Stromal cell of bone marrow (primary cell): Measurements from ENCODE around the gene TAGLN2.

ENCODE experiments used
- DNase-seq: peaks from one replicate; pipeline ENCODE4 v3.0.0-alpha.2; 2012; ENCODE audit warnings: low read depth

TAGLN2 gene

DNA sequence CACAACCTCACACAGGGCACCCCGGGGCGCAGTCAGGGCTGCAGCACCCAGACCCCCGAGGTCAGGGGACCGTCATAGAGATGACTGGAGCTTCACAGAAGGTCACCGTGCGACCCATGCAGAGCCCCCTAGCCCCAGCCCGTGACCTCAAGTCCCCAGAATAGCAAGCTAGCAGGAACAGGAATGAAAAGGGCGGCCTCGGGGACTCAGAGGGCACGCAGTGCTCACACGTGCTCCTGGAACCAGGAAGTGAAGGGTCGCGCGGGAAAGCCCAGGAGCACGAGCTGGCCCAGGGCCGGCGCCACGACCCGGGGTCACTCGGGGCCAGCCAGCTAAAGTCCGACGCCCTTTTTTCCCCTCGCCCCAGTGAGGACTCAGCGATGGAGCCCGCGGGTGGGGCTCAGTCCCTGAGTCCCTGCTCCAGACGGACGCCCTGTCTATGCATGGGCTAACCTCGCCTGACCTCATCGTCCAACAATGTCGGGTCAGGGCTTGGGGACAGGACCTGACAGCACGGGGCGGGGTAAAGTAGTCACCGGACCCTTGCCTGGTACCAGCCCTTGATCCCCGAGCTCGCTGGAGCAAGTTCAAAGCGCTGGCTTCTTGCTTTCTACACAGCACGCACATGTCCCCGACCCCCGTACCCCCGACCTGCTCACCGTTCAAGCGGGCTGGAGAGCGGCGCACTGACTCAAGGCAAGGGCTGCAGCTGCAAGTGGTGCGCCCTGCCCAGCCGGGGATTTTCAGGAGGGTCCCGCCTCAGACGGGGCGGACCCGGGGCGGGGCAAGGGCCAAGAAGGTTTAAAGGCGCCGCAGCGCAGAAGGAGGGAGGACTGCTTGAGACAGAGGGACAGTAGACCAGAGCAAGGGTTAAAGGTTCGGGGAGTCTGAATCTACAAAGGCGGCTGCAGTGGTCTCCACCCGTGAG is at the start of gene TAGLN2:
Gene TAGLN2, minus strand, starts transcription at position 717 of the 928 bp plus-strand sequence. CDS start 4,998 bp downstream, outside the sequence.
- DNase-seq = peak; percentile 83

DNA sequence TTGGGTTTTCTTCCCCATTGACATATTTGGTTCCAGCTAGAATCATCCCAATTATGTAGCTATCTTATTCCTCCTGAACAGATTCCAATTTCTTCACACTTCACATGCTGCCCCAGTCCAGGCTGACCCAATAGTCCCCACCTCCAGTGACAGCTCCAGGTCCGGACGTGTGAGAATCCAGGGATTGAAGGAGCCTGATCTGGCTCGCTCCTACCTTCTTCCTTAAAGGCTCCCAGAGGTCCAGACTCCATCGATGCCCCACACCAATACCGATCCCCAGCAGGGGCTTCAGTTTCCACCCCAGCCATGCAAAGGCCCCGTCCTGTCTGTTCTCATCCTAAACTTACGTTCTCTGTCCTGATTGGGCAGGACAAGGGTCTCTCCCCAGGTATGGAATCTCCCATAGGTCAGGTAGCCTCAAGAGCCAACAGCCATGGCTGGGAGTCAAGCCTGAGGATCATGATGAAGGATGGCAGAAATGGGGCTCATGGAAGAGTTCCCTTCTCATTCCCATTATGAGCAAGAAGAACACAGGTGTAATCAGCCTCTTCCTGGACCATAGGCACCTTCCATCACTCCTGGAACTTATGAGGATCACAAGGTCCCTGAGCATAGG is 49.2 kb upstream of the TAGLN2 start:
- DNase-seq = no peak

DNA sequence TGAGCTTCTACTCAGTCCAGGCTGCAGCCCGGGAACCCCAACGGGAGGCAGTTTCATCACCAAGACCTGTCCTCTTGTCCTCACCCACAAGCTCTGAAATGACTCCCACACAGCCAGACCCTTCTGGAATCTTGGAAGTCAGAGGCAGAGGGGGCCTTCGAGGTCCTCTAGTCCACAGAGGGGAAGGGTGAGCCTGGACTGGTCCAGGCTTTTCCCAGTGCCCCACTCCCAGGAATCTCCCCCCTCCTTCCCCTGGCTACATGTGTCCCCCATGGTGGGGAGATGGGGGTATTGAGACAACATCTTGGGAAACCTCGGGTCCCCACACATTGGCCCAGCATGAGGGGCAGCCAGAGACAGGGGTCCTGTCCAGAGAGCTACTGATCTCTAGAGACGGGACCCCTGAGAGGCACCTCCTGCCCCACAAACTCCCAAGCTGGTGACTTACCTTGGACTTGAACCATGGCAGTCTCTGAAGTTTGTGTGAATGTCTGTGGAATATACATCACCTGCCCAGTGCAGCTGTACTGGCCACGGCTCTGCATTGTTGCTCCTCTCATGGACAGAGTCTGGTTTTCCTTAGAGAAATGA is 48.1 kb upstream of the TAGLN2 start:
- no peak for DNase-seq

DNA sequence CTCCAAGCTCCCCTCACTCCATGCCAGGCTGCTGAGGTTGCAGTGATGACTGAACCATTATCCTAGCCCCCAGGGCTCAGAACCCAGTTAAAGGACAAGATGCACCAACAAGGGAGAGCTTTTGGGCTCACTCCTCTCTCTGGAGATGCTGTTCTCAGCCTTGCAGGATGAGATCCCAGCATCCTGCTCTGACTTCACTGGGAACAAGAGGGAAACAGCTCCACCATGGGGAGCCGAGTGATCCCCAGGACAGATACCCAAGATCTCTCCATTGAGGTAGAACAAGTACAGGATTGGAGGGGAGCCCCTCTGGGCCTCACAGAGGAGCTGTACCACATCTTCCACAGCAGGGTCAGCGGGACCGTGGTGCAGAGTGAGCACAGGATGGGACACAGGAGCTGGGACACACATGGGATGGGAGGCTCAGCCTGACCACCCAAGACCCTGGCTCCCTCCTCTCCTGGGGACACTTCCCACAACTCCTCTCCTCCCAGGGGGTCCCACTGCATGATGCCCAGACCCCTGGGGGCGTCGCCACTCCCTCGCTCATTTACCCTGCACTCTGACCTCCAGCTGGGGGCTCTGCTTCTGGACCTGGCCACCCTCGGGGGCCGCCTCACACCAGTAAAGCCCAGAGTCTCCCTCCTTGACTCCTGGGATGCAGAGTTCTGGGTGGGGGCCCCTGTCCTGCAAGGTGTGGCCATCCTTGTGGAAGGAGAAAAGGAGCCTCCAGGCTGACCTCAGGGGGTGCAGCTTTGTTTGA is 47.3 kb upstream of the TAGLN2 start:
- no peak for DNase-seq

DNA sequence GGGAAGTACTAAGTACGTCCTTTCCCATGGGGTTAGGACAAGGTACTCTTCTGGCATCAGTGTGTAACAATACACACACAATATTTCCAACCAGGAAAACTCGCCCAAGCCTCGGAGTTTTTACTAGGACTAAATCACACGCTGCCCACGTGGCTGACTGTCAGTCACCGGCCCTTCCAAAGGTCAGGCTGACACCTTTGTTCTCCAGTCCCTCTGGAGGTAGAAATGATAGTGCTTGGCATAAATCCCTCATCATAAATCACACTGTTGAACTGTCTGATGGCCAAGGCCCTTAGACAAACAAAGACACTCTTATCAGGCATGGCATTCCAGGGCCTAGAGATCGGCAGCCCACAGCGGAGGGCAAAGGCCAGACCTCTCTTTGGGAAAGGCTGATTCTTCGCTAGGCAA is 45.6 kb upstream of the TAGLN2 start:
- no peak for DNase-seq

DNA sequence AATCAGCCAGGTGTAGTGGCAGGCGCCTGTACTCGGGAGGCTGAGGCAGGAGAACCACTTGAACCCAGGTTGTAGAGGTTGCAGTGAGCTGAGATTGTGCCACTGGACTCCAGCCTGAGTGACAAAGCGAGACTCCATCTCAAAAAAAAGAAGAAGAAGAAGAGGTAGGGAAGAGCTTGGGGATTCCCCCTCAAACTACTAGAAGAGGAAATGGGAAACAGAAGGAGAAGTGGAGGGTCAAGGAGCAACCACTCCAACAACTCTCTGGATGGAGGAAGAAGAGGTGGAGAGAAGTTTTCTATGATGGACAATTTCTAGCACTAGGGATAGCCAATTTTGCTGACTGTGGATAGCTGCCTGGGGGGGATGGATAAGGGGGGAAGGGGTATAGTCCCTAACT is 43.6 kb upstream of the TAGLN2 start:
- no peak for DNase-seq

DNA sequence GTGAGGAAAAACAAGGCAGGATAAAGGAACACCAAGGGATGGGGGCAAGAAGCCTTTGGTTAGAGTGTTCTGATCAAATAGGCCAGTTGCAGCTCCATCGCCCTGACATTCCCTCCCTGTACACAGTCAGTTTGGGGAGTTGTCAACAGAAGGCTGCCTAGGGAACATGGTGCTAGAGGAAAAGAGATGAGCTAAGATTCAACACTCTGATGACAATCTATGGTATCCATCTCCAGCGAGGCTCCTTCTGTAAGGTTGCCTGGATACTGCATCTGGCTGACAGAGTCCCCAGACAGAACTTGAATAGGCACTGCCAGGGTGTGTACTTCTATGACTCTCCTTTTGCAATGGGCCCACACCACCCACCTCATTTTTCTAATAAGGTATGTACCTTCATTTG is 40.0 kb upstream of the TAGLN2 start:
- no peak for DNase-seq

DNA sequence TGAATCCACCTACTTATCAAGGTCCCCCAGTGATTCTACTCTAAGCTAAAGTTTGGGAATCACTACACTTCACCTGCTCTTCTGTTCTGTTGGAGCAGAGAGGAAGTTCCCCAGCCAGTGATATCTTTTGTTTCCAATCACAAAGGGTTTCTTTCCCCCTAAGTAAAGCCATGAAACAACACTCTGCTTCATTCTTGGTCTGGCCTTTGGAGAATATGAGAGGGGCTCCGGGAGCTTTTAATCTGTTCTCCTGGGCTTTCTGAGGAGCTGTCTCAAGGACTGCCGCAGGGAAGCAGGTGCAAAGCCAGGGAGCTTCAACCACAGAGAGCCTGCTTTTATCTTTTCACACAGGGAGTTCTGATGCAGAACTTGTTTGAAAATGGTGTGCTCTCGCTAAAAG is 38.8 kb upstream of the TAGLN2 start:
- no peak for DNase-seq

DNA sequence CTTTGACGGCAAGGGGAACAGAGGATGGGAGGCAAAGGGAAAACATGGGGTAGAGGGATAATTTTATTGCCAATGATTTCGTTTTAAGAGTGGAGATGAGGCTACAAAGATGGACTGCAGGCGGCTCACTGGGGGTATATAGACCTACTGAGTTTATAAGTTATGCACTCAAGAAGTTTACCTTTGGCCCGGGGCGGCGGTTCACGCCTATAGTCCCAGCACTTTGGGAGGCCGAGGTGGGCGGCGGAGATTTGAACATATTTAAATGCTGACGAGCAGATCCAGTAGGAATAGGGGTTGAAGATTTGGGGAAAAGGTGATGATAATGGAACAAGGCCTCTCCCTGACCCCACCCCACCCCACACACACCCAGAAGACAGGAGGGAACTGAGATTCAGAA is 36.9 kb upstream of the TAGLN2 start:
- DNase-seq = no peak

DNA sequence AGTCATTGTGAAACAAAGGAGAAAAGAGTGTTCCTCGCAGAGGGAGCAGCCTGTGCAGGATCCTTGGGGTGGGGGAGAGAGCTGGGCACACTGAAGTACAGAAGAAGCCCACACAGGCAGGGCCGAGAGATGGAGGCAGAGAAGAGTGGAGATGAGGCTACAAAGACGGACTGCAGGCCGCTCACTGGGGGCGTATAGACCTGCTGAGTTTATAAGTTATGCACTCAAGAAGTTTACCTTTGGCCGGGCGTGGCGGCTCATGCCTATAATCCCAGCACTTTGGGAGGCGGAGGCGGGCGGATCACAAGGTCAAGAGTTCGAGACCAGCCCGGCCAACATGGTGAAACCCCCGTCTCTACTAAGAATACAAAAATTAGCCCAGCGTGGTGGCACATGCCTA is 36.3 kb upstream of the TAGLN2 start:
- no peak for DNase-seq

DNA sequence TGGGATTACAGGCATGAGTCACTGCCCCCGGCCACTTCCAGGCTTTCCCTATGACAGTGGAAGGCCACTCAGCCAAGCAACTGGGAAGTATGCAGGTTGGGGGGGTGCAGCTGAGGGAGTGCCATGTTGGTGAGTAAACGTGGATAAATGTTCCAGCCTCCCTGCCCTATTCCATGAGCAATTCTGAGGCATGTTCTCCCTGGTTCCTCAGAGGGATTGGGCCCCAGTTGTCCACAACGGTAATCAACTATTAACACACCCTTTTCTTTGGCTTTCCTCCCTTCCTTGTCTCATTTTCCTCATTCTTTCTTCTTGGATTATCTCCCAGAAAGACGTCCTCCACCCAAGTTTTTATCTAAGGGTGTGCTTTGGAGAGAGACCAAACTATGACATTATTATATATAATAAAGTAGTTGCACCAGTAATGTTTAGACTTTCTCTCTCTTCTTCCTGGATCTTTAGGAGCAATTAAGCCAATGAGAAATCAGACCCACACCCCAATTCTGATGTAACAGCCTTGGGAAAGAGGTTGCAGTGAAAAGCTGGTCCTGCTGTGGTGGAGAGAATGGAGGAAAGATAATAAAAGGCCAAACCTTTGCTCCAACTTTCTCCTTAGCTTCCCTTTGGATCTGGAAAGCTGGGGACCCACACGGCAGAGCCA is 35.5 kb upstream of the TAGLN2 start:
- DNase-seq = peak; percentile 92

DNA sequence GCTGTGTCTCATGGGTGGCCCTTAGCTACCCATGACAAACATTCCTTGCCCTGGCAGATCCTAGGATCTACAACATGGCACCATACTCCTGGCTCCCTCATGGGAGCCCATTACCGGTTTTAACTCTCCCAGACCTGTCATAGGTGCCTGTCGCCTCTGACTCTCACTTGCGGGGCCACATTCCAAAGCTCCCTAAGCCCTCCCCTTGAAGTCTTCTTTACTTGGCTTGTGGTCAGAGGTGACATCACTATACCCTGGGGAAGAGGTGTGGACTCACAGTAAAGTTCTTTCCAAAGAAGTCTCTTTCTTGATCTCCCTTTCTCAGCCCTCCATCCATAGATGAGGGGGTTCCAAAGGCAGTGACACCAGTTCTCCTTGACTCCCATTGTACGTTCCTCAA is 34.1 kb upstream of the TAGLN2 start:
- DNase-seq = no peak

DNA sequence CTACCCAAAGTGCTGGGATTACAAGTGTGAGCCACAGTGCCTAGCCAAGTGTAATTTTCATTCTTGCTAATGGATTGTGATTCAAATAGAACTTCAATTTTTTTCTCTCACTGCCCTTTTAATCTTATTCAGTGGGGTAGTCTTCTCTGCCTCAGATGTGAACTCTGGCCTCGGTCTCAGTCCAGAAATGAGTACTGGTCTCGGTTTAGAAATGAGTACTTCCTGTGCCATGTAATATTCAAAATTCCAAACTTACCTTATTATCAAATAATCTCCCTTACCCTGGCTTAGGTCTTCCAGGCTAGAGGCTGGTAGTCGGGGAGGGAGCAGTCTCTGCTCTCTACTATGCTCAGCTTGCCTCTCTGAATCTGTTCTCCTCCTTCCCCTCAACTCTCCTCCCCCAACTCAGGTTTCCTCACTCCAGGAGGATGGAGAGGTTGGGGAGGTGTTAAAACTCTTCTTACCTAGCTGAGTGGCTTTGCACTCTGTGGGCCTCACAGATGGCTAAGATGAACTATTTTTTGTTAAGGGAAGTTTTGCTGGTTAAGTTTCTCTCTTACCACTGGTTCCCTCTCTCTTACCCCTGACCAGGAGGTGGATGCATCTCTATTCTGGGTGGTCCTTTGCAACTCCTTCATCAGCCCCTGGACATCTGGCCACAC is 33.5 kb upstream of the TAGLN2 start:
- DNase-seq = no peak

DNA sequence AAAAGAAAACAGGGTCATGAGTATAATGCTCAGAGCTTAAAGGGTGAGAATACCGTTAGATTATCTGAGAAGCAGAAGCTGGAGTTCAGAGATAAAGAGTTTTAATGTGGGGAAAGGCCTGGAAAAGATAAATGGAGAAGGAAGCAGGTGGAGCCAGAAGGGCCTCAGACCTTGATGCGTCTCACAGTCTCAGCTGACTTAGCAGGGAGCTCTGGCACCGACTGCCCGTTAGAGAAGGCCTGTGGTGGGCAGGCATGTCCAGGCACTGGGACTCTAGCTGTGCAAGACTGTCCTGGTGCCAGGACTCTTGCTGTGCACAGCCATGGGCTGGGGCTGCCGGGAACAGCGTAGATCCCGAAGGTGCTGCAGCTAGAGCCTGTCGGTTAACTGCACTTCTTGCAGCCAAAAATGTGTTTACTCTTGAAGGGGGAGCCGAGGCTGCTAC is 32.5 kb upstream of the TAGLN2 start:
- no peak for DNase-seq

DNA sequence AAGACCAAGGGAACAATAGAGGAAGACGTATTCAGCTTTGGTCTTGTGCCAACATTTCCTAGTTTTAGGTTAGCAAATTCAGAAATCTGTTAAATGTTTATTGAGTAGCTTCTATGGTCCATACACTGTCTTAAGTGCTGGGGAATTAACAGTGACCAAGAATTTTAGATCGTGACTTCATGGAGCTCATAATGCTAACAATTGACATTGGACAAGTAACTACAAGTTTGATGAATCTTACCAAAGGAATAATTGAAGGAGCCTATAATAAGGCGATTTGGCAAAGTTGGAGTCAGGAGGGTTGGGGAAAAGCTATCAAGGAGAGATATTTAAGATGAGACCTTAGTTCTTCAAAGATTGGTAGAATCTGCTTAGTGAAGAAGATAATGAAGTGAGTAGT is 30.1 kb upstream of the TAGLN2 start:
- DNase-seq = no peak

DNA sequence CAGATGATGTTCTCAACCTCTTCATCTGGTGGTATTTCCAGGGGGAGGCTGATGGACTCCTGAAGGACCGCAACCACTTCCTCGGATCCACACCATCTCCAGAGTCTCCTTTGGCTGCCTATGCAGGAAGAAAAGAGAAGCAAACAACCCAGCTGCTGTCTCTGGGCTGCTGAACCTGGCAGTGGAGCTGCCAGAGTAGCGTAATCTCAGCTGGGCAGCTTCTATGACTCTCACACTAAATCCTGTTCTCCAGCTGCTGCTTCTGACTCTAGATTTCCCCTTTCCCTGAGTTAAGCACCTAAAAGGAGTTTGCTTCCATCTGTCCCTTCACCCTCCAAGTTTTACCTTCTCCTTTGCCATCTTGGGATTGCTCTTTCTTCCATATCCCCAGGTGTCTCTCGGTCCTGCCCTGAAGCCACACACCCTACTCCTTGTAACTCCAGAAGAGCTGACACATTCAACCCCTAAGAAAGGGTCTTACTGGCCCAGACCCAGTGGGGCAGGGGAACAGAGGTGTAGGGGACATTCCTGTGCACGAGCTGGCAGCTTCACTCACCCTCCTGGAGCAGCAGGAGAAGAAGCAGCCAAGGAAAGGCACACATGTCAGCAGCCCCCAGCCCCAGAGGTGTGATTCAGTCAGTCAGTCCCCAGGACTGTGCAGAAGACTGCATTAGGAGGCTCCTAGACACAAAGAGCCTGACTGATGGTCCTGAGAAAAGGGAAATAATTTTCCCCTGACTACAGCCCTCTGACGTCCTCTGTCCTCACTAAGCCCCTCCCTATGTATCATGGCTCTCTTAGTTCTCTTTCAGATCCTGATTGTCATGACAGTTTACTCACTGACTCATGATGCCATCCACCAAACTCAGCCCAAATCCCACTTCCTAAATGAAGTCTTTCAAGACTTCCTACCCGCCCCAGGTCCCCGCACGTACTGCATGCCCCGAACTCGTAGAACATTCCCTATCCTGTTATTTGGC is 28.5 kb upstream of the TAGLN2 start, which contains the start of gene SLAMF9:
Gene SLAMF9, minus strand, starts transcription at position 702 of the 980 bp plus-strand sequence. Its CDS starts 100 bp downstream, at position 602.
- peak; percentile 44 for DNase-seq

DNA sequence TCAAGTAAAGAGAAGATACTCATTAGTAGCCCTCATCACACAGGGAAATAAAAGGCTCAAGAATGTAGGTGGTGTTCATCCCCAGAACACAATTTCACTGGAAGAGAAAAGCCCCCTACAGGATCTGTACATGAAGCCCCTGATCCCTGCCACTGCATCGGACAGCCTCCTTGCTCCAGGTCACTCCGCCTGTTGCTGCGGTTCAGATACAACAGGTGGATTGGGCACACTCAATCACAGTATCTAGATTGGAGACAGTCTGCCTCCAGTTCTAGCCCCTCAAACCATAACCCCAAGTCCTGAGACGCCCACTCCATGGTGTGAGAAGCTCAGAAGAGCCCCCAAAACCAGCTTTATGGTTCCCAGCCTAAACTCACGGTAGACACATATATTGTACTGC is 27.6 kb upstream of the TAGLN2 start:
- DNase-seq = no peak

DNA sequence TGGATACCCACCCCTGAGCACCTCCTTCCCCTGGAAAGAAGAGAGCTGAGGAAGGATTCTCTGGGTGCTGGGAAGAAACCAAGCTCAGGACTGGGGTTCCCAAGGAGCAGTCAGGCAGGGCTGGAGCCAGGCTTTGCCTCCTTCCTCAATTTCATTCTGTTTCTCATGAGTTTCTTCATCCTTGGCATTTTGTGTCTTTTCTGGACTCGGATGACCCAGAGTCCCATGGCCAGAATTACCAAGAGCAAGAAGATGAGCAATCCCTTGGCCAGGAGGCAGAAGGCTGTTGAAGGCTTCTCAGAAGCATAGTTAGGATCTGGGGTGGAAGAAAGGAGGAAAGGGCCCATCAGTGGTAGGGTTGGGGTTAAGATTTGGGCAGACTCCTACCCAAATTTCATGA is 26.2 kb upstream of the TAGLN2 start:
- peak; percentile 33 for DNase-seq

DNA sequence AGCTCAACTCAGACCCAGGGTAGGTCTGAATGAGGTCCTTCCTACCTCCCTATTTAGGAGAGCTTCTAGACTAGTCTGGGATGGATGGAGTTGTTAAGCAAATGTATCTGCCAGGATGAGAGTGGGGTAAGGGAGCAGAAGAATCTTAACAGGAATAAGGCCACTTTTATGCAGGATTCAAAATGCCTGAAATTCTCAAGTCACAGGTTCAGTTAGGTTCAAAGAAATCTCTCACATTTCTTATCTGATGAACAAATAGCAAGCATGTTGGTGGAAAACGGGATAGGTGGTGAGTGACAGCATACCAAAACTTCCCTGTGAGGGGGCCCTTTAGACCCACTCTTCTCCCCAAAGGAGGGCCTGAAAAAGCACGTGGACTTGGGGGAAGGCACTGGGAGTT is 25.7 kb upstream of the TAGLN2 start:
- no peak for DNase-seq

DNA sequence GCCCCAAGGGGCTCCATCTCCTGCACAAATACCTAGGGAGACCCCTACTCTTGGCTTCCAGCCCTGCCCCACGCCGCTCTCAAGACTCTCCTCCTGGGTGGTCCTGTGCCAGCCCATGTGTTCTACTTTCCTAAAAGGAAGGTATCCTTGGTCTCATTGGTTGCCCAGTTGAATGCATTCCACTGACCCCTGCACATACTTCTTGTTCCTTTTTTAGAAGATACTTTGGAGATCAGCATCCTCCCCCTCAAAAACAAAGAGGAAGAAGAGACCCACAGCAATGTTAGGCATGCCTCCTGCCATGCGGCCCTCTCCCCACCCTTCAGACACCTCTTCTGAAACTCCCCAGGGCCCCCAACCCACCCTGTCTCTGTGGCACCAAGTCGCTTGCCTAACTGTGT is 24.7 kb upstream of the TAGLN2 start:
- DNase-seq = no peak
